ENCODE measurements around the gene DTNBP1.

DNA sequence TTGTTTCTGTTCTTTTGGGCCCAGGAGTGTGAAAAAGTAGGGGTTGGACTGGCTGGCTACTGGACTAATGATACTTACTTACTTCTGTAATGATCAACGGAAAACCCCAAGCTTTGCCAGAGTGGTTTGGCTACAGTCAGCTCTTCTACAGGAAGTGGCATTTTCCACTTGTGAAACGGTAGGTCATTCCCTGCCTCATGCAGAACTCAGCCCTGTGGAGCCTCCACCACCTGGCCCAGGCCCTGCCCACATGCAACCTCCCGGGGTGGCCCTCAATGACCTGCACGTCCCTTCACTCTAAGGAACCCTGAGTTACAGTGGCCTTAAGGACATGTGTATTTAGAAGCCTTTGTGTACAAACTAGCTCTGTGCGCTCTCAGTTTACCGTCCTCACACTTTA, 140.4 kb downstream of the DTNBP1 start:
- TF ChIP-seq HOXD13 (CRISPR knock-in tag; IDR thresholded peaks at IDR 0.05; ENCODE audit: borderline replicate concordance) = no peak
- TF ChIP-seq, protein P1, sequence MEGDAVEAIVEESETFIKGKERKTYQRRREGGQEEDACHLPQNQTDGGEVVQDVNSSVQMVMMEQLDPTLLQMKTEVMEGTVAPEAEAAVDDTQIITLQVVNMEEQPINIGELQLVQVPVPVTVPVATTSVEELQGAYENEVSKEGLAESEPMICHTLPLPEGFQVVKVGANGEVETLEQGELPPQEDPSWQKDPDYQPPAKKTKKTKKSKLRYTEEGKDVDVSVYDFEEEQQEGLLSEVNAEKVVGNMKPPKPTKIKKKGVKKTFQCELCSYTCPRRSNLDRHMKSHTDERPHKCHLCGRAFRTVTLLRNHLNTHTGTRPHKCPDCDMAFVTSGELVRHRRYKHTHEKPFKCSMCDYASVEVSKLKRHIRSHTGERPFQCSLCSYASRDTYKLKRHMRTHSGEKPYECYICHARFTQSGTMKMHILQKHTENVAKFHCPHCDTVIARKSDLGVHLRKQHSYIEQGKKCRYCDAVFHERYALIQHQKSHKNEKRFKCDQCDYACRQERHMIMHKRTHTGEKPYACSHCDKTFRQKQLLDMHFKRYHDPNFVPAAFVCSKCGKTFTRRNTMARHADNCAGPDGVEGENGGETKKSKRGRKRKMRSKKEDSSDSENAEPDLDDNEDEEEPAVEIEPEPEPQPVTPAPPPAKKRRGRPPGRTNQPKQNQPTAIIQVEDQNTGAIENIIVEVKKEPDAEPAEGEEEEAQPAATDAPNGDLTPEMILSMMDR (tag by site-specific recombination; IDR thresholded peaks at IDR 0.05) = no peak

Measured in HEK293 (cell line).